ENCODE measurements around the gene LEAP2. TPM values are rescaled to one million over a fixed set of nuclear protein-coding genes. Genes with fewer than 3 reads are reported as not detected.

LEAP2 gene
- polyA plus RNA-seq, 1 of the 3 experiments (the other 2 are of a cell fraction): 0.64 TPM

DNA sequence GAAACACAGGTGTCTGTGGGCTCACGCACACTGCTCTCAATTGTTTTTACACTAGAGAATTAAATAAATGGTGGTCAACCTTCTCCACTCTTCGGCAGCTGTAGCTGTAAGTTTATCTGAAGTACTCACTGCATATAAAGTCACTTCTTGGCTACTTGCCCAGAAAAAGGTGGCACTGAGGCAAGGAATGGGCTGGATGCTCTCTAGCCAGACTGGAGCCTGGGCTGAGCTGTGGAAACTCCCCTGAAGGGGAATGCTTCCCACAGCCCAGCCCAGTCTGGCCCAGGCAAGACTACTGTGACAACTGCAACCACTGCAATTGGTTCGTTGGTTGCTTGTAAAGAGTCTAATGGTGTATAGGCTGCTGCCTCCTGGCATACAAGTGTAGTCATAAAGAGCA is 4.5 kb downstream of the LEAP2 start:
- no peak overlapping the region for H3K4me3 ChIP-seq (ENCODE audit: low read depth in 2 of 2, low read length in 1 of 2)
- H3K27ac ChIP-seq (ENCODE audit: low read depth in 2 of 2, low read length in 1 of 2): no peak overlapping the region
- ChIA-PET POLR2A (no interaction called here), CTCF (interaction anchor here (0.8 kb wide), 1 partner anchor 58 kb away, joined by 5 read pairs; no protein-coding TSS in a partner anchor)
- no peak overlapping the region for H2AFZ ChIP-seq (ENCODE audit: low read depth)
- DNase-seq: no peak
- TF ChIP-seq POLR2AphosphoS5 (IDR thresholded peaks at IDR 0.05; ENCODE audit: low read depth, low read length) (no peak), NFIC (IDR thresholded peaks at IDR 0.05; ENCODE audit: borderline replicate concordance) (peak; percentile 10; the same call in 1 of the 2 replicates)
- 74% methylated on average over 3 of the region's 3 CpGs for WGBS (ENCODE audit: low lambda C conversion rate)
- H3K36me3 ChIP-seq (replicated peaks in 1 of 2; ENCODE audit: control insufficient read depth in 1 of 2, insufficient read depth in 2 of 2, low read length in 1 of 2): peaks cover 87 to 91% of the 10 kb centered on the region in 2 experiments
- H3K4me1 ChIP-seq (ENCODE audit: control insufficient read depth in 1 of 2, insufficient read depth in 2 of 2, low read depth in 1 of 2, low read length in 1 of 2): peaks cover 0 to 4% of the 10 kb centered on the region in 2 experiments; a peak in 2 of 4 replicates
- H4K20me1 ChIP-seq (ENCODE audit: insufficient read depth): 0 out of 2 replicates have a peak, but pooled peaks cover 3% of the 10 kb centered on the region
- no peaks in the 10 kb centered on the region; the same call in 1 of the 2 replicates for H3K79me2 ChIP-seq (ENCODE audit: insufficient read depth)
- H3K27me3 ChIP-seq (ENCODE audit: insufficient read depth): no peaks in the 10 kb centered on the region
- H3K9ac ChIP-seq: no peak overlapping the region
- no peak overlapping the region for H3K4me2 ChIP-seq
- no peaks in the 10 kb centered on the region for H3K9me2 ChIP-seq
- no peaks in the 10 kb centered on the region for H3K9me3 ChIP-seq
- peaks cover 16% of the 10 kb centered on the region for H3F3A ChIP-seq (replicated peaks; ENCODE audit: insufficient read depth)

GRCh38 chr5:132883261-132883834 is 9.9 kb downstream of the LEAP2 start:
- Histone ChIP-seq H3K9me2 (no peaks in the 10 kb centered on the region), H4K20me1 (ENCODE audit: insufficient read depth) (peaks cover 5% of the 10 kb centered on the region; the same call in 1 of the 2 replicates), H3K4me1 (ENCODE audit: control insufficient read depth in 1 of 2, insufficient read depth in 2 of 2, low read depth in 1 of 2, low read length in 1 of 2) (no peaks in the 10 kb centered on the region; a peak in 1 of 4 replicates), H3K9ac (no peak overlapping the region), H2AFZ (ENCODE audit: low read depth) (no peak overlapping the region), H3K27me3 (ENCODE audit: insufficient read depth) (no peaks in the 10 kb centered on the region), H3K4me3 (ENCODE audit: low read depth in 2 of 2, low read length in 1 of 2) (no peak overlapping the region), H3K4me2 (no peak overlapping the region), H3K9me3 (no peaks in the 10 kb centered on the region), H3K27ac (ENCODE audit: low read depth in 2 of 2, low read length in 1 of 2) (peak overlapping the region in 1 of 2 experiments; percentile 32; a peak in 2 of 4 replicates), H3K36me3 (replicated peaks in 1 of 2; ENCODE audit: control insufficient read depth in 1 of 2, insufficient read depth in 2 of 2, low read length in 1 of 2) (peaks cover 74 to 81% of the 10 kb centered on the region in 2 experiments), H3F3A (replicated peaks; ENCODE audit: insufficient read depth) (peaks cover 37% of the 10 kb centered on the region), H3K79me2 (ENCODE audit: insufficient read depth) (peaks cover 2% of the 10 kb centered on the region; the same call in 1 of the 2 replicates)
- ChIA-PET POLR2A (no interaction called here), CTCF (interaction anchor here (0.8 to 4.2 kb wide), 32 partner anchors 9 to 599 kb away, joined by 3 to 43 read pairs (median 4); partner anchors contain the start of genes GDF9, HSPA4, SHROOM1 and UQCRQ)
- TF ChIP-seq FOSL2 (IDR thresholded peaks at IDR 0.05; ENCODE audit: borderline replicate concordance, low read depth): no peak
- peak; percentile 65 for TF ChIP-seq RAD21 (IDR thresholded peaks at IDR 0.05; ENCODE audit: low read length)
- peak; percentile 80 for TF ChIP-seq SMC3 (IDR thresholded peaks at IDR 0.05; ENCODE audit: low read depth, low read length)
- no peak for TF ChIP-seq JUND (IDR thresholded peaks at IDR 0.05)
- peak; percentile 73 for TF ChIP-seq CTCF (IDR thresholded peaks at IDR 0.05)
- peak; percentile 53 for DNase-seq
- WGBS (ENCODE audit: low lambda C conversion rate): 55% methylated on average over 2 of the region's 2 CpGs

DNA sequence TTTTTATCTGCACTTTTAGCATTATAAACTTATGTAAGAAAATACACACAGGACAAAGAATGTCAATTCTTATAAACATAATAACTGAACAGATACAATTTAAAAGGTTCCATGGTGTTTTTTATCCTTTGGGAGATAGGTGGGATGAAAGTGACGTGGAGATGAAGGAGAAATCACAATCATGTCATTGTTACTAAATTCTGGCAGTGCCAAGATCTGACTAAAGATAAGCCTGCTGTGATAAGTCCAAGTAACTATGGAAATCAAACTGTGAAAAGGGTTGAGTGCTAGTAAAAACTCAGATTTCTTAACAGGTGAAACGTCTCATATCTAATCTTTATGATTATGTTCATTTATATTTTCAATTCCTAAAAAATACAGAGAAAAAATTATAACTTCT is 11.1 kb downstream of the LEAP2 start:
- Histone ChIP-seq H3K79me2 (ENCODE audit: insufficient read depth) (peaks cover 12% of the 10 kb centered on the region; the same call in 1 of the 2 replicates), H3K4me2 (no peak overlapping the region), H3K4me1 (ENCODE audit: control insufficient read depth in 1 of 2, insufficient read depth in 2 of 2, low read depth in 1 of 2, low read length in 1 of 2) (no peaks in the 10 kb centered on the region; a peak in 1 of 4 replicates), H3K27me3 (ENCODE audit: insufficient read depth) (no peaks in the 10 kb centered on the region), H3K4me3 (ENCODE audit: low read depth in 2 of 2, low read length in 1 of 2) (no peak overlapping the region), H4K20me1 (ENCODE audit: insufficient read depth) (peaks cover 5% of the 10 kb centered on the region; the same call in 1 of the 2 replicates), H2AFZ (ENCODE audit: low read depth) (no peak overlapping the region), H3K27ac (ENCODE audit: low read depth in 2 of 2, low read length in 1 of 2) (peak overlapping the region in 1 of 2 experiments; percentile 32; a peak in 1 of 4 replicates), H3K9ac (no peak overlapping the region), H3K9me3 (no peaks in the 10 kb centered on the region), H3F3A (replicated peaks; ENCODE audit: insufficient read depth) (peaks cover 44% of the 10 kb centered on the region), H3K9me2 (no peaks in the 10 kb centered on the region), H3K36me3 (replicated peaks in 1 of 2; ENCODE audit: control insufficient read depth in 1 of 2, insufficient read depth in 2 of 2, low read length in 1 of 2) (peaks cover 71 to 80% of the 10 kb centered on the region in 2 experiments)
- DNase-seq: no peak
- ChIA-PET POLR2A (interaction anchor here (1.5 kb wide), 1 partner anchor 18 kb away, joined by 7 read pairs; the partner anchor contains the start of genes GDF9 and UQCRQ), CTCF (interaction anchor here (0.6 to 4.2 kb wide), 10 partner anchors 8 to 176 kb away, joined by 3 to 43 read pairs (median 8); partner anchors contain the start of genes GDF9, HSPA4, SHROOM1 and UQCRQ)
- WGBS (ENCODE audit: low lambda C conversion rate): 86% methylated on average over 2 of the region's 2 CpGs
- TF ChIP-seq GATA2 (CRISPR knock-in tag; IDR thresholded peaks at IDR 0.05): no peak
- no peak for TF ChIP-seq FOSL2 (IDR thresholded peaks at IDR 0.05; ENCODE audit: borderline replicate concordance, low read depth)
- no peak for TF ChIP-seq SMC3 (IDR thresholded peaks at IDR 0.05; ENCODE audit: low read depth, low read length)
- no peak for TF ChIP-seq IRF3 (IDR thresholded peaks at IDR 0.05; ENCODE audit: low read depth, low read length)
- TF ChIP-seq USF1 (IDR thresholded peaks at IDR 0.05; ENCODE audit: borderline replicate concordance, low read depth): no peak
- no peak for TF ChIP-seq YY1 (IDR thresholded peaks at IDR 0.05; ENCODE audit: low read depth)
- TF ChIP-seq ZBTB33 (IDR thresholded peaks at IDR 0.05; ENCODE audit: borderline replicate concordance, low read depth): no peak
- TF ChIP-seq RAD21 (IDR thresholded peaks at IDR 0.05; ENCODE audit: low read length): no peak
- TF ChIP-seq MEF2A (IDR thresholded peaks at IDR 0.05; ENCODE audit: borderline replicate concordance, low read depth): no peak
- no peak for TF ChIP-seq RXRA (IDR thresholded peaks at IDR 0.05; ENCODE audit: borderline replicate concordance, low read depth)
